Posterior vena cava (tissue), 2 donors: ENCODE measurements around the gene C16orf86. TPM values are rescaled to one million over a fixed set of nuclear protein-coding genes. Genes with fewer than 3 reads are reported as not detected.
A peak's percentile ranks its signal among the peaks of the same experiment; 100 is the strongest.

ENCODE experiments used
- DNase-seq: peaks from one replicate; pipeline ENCODE4 v3.0.0-alpha.2; 2020; ENCODE audit warnings: low spot score
- intact Hi-C, 2 donors: fragments of 100-400 bp; cut with DNase I; formaldehyde crosslinking; loops; one replicate each; pipeline versions ENCODE4 v1.14.1 to v1.14.2; 2022 to 2023
- total RNA-seq, 2 donors: library from RNA; stranded (reverse); fragmentation: NEBNext Ultra II Directional; extraction: Animal tissue kit (Norgen Biotek cat#: 25700); gene quantifications; one replicate each; pipeline ENCODE4 v1.2.1, GENCODE V29; 2021
- donor health status: DM: yes; HTN: yes; CAD: no.
- donor health status: DM: yes; HTN: yes; CAD: no.

The C16orf86 gene
- total RNA-seq, 2 donors from 2014 or later, result 2.7 to 4.8 TPM

DNA sequence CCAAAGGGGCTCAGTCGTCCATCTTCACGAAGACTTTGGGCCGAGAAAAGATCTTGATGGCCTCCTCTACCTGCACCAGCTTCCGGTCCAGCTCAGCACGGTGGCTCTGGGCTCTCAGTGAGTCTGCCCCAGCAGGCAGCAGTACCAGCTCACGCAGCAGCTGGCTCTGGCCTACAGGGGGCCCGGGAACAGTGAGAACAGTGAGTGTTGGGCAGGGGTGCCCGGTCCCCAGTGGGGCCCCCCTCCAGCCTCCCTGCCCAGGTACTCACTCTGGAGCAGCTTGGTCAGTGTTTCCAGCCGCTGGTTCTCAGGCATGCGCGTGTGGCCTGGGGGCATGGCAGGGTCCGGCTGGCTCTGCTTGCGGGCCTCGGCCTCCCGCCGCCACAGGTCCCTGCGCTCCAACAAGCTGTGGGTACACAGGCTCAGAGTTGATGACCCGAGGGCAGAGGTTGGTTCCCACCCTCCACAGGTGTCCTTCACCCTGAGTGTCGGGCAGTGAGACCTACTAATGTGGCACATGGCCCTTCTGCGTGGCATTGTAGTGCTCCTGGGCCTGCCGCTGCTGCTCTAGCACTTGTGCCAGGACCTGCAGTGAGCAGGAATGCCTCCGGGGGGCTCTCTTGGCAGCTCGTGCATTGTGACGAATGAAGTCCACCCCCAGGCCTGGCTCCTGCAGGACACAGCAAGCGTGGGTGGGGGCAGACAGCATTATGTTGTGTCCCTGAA is 3.3 kb upstream of the C16orf86 start:
- no peak for DNase-seq
- intact Hi-C loops, result loop anchor here in 1 of 2 donors (10.0 kb wide), 1 partner anchor 99 kb away; the partner anchor contains the start of gene CTCF

DNA sequence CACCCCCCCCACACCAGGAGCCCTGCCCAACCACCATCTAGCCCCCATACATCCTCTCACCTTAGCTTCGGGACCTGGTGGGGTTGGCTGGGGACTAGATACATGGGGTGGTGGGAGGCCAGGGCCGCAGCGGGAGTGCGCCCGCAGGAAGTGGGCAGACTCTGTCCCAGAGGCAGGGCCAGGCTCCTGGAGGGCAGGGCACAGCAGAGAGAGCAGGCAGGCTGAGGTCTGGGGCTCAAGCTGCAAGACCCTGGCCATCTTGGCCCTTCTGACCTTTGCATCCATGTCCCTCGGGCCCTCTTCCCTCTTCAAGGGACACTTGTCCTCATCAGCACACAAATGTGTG is 2.8 kb upstream of the C16orf86 start:
- DNase-seq, result no peak
- intact Hi-C loops, result loop anchor here in 1 of 2 donors (10.0 kb wide), 1 partner anchor 99 kb away; the partner anchor contains the start of gene CTCF

DNA sequence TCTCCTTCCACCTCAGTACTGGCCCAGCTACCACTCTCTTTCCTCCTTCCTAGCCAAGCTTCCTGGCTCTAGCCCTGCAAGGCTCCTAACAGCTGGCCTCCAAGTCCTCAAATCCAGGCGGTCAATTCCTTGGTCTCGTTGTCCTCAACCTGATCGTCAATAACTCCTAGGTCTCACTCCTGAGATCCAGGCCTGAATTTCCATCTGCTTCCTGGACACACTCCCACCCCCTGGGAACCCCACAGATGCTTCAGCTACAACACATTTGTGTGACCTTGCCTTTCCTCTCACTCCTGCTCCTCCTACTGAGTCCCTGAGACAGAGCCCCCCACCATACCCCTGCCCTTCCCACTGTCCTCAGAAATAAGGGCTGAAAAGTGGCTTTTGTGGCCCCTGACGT is 2.4 kb upstream of the C16orf86 start:
- intact Hi-C loops, result loop anchor here in 1 of 2 donors (10.0 kb wide), 1 partner anchor 99 kb away; the partner anchor contains the start of gene CTCF

DNA sequence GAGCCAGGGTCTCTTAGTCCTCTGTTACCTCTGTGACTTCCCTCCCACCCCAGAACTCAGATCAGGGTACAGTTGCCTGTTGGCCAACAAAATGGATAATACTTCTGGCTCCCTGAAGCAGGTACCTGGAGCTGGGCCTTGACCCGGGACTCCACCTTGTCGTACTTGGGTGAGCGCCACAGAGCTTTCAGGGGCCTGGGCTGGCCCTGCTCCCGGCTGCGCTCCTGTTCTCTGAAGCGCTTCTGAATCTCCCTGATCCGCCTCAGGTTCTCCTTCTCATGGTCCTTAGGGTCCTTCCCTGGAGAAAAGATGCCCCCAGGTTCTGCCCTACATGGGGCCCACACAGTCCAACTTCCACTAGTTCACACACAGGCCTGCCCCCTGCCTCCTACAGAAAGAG is 1.7 kb upstream of the C16orf86 start:
- DNase-seq, result no peak
- intact Hi-C loops, result loop anchor here (5.0 to 10.0 kb wide), 3 partner anchors 100 to 143 kb away; partner anchors contain the start of gene CTCF (in 2 of the 2)

More for the DNA sequence above, 2.4 kb upstream of the C16orf86 start:
- DNase-seq, result no peak

DNA sequence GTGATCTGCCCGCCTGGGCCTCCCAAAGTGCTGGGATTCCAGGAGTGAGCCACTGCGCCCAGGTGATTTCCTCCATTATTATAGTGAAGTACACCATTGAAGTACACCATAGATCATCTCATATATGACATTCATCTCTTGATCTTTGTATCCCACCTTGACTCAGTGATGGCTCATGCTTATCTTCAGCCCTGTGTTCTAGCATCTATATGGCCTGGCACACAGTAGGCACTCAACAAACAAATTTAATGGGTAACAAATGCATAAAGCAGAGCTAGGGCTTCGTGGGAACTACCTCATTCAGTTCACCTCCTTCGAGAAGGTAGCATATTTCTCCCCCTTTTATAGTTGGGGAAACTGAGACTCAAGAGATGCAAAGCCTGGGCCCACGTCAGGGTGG is 1.0 kb upstream of the C16orf86 start:
- intact Hi-C loops, result loop anchor here (5.0 to 10.0 kb wide), 3 partner anchors 101 to 143 kb away; partner anchors contain the start of gene CTCF (in 2 of the 2)

DNA sequence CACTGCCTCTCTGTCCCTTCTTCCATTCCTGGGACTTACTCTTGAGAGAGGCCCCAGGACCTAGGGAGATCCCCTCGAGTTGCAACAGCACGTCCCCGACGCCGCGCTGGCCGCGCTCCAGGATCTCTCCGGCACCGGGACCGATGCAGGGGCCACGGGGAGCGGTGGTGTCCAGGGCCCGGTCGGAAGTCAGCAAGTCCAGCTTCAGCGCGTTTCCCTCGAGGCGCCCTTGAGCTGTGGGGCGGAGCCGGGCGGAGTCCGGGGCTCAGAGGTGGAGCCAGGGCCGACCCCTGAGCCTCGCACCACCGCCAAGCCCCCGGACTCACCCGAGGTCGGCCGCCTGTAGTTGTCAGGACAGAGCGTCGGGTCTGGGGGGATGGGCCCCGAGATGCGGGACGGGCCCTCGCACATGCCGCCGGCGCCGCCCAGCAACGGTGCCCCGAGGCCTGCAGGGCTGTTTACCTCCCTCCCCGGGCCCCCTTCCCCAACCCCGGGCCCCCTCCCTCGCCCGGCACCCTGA is 522 bp upstream of the C16orf86 start:
- DNase-seq, result no peak
- intact Hi-C loops, result loop anchor here (5.0 to 10.0 kb wide), 3 partner anchors 101 to 144 kb away; partner anchors contain the start of gene CTCF (in 2 of the 2)

More for the DNA sequence above, 1.0 kb upstream of the C16orf86 start:
- DNase-seq, result no peak

DNA sequence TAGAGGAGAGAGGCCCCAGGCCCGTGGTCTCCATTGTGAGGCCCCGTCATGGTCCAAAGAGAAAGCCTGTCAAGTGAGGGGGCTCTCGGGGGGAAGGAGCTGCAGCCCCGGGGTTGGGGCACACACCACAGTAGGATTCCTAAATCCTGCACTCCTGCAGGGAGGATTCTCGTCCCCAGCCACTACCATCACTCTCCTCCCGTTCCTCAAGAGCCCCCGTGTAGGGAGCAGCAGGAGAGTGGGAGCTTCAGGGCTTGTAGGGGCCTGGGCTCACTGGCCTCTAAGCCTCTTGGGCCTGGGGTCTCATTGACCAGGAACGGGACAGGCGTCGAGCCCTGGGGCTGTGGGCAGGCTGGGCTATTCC is 821 bp downstream of the C16orf86 start:
- DNase-seq, result no peak
- intact Hi-C loops, result loop anchor here (5.0 to 10.0 kb wide), 3 partner anchors 103 to 145 kb away; partner anchors contain the start of gene CTCF (in 2 of the 2)

GRCh38 chr16:67667817-67668494 is 1.3 kb downstream of the C16orf86 start:
- intact Hi-C loops, result loop anchor here (5.0 to 10.0 kb wide), 3 partner anchors 103 to 146 kb away; partner anchors contain the start of gene CTCF (in 2 of the 2)
- peak; percentile 94 for DNase-seq

DNA sequence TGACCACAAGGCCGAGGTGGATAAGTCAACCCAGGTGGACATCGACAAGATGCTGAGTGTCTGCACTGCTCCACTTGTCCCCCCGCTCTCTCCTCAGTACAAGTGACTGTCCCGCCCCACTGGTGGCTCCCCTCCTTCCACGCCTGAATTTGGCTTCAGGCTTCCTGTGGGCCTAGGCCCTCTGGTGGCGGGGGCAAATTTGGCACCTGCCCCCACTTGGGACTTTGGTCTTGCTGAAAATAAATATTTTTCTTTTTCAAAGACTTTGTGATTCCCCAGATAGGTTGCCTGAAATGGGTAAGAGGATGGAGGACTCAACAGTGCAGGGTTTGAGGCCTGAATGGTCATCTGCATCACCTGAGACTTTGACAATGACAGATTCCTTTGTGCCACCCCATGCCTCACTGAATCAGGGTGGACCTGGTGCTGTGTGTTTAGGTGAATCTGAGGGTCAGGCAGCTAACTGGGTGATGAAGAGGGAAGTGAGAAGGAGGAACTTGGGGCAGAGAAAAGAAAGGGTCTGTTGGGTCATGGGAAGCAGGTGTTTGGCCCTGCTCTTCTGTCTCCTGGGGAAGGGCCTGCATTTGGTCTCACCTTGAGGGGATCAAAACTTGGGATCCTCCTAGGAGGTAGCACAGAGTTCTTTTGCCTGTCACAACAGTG is 2.0 kb downstream of the C16orf86 start:
- intact Hi-C loops, result loop anchor here (1.0 to 10.0 kb wide), 4 partner anchors 104 to 148 kb away; partner anchors contain the start of gene CTCF (in 2 of the 2)
- DNase-seq, result no peak

- intact Hi-C loops, result loop anchor here (1.0 to 10.0 kb wide), 5 partner anchors 105 to 149 kb away; partner anchors contain the start of gene CTCF (in 2 of the 2)
- no peak for DNase-seq
These were observed 3.0 kb downstream of the C16orf86 start for GRCh38 chr16:67669499-67670101.

GRCh38 chr16:67672306-67672705 is 5.7 kb downstream of the C16orf86 start:
- DNase-seq, result no peak
- intact Hi-C loops, result loop anchor here in 1 of 2 donors (5.0 kb wide), 1 partner anchor 130 kb away; no protein-coding TSS in a partner anchor

DNA sequence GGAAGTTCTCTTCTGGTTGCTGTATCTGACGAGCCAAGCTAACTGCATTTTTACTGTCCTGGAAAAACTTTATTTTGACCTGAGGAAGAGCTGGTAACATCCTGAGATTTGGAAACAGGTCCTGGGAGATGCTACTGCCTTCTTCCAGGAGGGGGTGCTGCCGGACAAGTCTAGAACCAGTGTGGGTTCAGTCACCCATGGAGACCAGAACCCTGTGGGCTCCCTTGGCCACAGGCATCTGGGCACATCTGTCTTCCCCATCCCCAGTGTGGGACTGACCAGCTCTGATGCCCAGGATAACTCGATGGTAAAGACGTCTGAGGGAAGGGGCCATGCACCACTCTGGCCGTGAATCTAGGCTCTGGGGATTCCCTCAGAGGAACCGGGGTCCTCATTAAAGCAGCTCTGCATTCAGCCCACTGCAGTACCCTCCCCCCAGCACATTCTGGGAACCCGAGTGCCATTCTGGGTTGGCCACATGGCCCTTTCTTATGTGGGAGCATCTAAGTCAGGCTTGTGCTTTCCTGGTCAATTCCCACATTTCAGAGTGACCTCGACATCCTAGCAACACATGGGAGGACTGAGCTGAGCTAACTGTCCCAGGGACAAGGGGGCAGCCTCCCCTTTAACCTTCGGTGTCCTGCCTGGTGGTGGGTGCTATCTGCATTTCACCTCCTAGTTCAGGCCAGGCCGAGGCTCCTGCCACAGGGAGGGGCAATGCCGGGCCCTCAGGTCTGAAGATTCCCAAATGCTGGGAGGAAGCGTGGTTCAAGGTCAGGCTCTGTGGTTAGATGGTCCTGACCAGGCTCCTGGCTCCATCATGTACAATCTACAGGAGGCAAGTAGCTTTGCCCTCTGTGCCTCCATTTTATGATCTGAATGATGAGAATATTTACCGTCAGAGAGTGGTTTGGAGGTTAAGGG is 6.4 kb downstream of the C16orf86 start:
- peak; percentile 92 for DNase-seq
- intact Hi-C loops, result loop anchor here in 1 of 2 donors (5.0 kb wide), 1 partner anchor 129 kb away; no protein-coding TSS in a partner anchor

DNA sequence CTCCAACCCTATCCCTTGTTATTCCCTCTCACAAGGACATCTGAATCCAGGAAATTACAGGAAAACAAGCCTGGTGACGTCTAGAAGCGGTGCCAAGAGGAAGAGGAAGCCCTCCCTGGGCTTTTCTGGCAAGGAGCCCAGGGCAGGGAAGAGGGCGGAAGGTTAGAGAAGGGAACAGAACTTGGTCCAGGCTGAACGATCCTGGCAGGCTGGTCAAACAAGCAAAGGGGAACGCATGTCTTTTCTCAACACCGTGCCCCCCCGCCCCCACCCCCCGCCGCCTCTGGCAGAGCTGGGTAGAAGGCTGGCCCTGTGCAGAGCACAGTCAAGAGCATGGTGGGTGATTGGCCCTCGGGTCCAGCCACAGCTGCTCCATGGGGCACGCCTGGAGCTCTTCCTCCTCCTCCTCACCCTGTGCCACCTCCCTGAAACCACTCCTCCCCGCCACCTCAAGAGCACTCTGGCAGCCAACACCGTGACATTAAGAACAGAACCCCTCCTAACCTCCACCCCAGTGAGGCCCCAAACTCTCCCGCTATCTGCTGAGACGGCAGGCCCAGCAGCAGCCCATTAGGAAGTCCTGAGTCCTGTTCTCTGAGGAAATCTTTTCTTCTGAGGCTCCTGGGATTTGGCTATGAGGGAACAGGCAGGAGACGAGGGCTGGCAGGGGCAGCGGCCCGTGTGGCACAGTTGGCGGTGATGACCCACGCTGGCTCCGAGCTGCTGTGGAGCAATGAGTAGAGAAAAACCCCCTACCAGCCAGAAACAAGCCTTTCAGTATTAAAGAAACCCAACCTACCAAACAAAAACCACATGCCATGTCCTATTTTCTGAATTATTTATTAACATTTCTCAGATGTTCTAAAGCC is 7.3 kb downstream of the C16orf86 start:
- no peak for DNase-seq
- intact Hi-C loops, result loop anchor here in 1 of 2 donors (5.0 kb wide), 1 partner anchor 128 kb away; no protein-coding TSS in a partner anchor

DNA sequence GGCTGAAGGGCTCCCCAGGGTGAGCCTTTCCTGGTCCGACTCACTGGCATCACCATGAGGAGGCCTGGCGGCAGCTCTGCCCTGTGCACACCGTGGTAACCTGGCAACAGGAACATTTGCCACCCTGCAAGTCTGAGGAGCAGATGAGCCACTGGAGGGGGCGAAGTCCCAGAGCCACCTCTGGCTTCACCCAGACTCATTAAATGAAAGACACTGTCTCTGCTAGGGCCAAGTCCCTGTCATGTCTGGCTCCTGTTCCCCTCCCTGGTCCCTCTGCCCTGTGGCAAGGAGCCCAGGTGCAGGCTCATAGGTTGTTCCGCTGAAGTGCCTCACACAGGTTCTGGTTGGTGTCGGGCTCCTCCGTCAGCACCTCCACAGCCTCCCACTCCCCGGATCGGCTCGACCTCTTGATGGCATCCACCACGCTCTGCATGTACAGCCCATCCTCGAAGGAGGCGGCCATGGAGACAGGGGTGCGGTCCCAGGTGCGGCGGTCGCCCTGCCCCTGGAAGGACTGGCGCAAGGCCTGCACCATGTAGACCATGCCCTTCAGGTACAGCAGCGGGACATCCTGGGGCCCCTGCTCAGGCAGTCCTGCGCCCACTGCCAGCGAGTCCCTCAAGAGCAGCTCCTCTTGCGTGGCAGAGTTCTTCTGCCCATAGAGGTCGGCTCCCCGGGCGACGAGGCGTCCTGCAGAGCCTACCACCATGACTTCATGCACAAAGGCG is 8.4 kb downstream of the C16orf86 start:
- no peak for DNase-seq
- intact Hi-C loops, result loop anchor here in 1 of 2 donors (5.0 kb wide), 1 partner anchor 127 kb away; no protein-coding TSS in a partner anchor

DNA sequence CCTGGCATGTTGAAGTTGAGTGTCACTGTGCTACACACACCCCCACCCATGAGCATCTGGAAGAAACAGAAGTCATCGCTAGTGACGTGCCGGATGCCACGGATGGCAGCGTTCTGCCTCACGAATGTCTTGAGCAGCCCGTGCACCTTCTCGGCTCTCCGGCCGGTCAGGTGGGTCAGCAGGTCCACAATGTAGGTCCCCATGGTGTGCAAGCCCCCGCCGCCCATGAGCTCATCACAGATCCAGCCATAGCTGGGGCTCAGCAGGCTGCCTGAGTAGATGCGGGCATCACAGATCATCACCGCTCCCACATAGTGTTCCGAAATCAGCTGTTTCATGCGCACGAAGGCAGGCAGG is 8.9 kb downstream of the C16orf86 start:
- intact Hi-C loops, result no loop called here
- no peak for DNase-seq

GRCh38 chr16:67675999-67676398 is 9.4 kb downstream of the C16orf86 start:
- intact Hi-C loops, result no loop called here
- DNase-seq, result no peak
